Measurements from ENCODE around the gene ZNF473.

- TF ChIP-seq CTCF (IDR thresholded peaks at IDR 0.05; ENCODE audit: low read depth, low read length) = no peak
- TF ChIP-seq EZH2phosphoT487 (IDR thresholded peaks at IDR 0.05; ENCODE audit: low read depth) = no peak
These were observed 24.0 kb upstream of the ZNF473 start for GRCh38 chr19:50001775-50002174.

Data from OCI-LY3 (cell line).